PC-9 (cell line): ENCODE measurements around the gene METTL13.

Source experiments
- CTCF ChIP-seq: fragments of 200-600 bp; sonication (generic); conservative IDR thresholded peaks from 2 replicates; pipeline ENCODE4 v1.6.1; 2017; ENCODE audit warnings: mixed run types, antibody characterized with exemption, mild to moderate bottlenecking, moderate library complexity
- EZH2 ChIP-seq: fragments of 200-600 bp; sonication (generic); IDR thresholded peaks from 2 replicates; pipeline ENCODE4 v1.8.0; 2017; ENCODE audit warnings: antibody characterized with exemption, low read depth

GRCh38 chr1:171792656-171793369 is 11.4 kb downstream of the METTL13 start:
- TF ChIP-seq EZH2 = no peak
- no peak for TF ChIP-seq CTCF
